Activated T-helper 1 cell treated with Interleukin-2 at 50 U/mL for 16 hours (primary cell): ENCODE results near the gene ATRNL1.
"Not testable (repeated sequence)": the region's sequence is repeated elsewhere in the genome, so short reads cannot be mapped to it uniquely, and the experiment has no call there.

Source experiments
- DNase-seq: peaks from one replicate; pipeline ENCODE4 v3.0.0-alpha.2; 2020; ENCODE audit warnings: low read depth

Gene ATRNL1

DNA sequence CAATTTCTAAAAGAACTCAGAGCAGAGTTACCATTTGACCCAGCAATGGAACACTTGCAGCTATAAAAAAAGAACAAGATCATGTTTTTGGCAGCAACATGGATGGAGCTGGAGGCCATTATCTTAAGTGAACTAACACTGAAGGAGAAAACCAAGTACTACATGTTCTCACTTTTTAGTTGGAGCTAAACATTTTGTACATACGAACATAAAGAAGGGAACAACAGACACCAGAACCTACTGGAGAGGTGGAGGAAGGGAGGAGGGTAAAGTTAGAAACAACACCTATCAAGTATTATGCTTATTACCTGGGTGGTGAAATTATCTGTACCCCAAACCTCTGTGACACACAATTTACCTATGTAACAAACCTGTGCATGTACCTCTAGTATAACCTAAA lies 329.5 kb downstream of the ATRNL1 start:
- no peak for DNase-seq

DNA sequence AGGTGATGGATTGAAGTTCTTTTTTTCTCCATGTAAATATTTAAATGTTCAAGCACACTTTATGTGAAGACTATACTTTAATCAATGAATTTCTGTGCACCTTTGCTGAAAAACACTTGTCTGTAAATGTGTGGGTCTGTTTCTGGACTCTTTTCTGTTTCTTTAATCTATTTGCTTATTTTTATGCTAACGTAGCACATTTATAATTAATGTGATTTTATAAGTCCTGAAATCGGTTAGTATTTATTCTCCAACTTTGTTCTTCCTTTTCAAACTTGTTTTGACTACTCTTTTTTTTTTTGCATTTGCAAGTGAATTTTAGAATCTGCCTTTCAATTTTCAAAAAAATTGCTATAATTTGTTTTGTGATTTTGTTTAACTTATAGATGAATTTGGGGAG lies 334.4 kb downstream of the ATRNL1 start:
- no peak for DNase-seq

DNA sequence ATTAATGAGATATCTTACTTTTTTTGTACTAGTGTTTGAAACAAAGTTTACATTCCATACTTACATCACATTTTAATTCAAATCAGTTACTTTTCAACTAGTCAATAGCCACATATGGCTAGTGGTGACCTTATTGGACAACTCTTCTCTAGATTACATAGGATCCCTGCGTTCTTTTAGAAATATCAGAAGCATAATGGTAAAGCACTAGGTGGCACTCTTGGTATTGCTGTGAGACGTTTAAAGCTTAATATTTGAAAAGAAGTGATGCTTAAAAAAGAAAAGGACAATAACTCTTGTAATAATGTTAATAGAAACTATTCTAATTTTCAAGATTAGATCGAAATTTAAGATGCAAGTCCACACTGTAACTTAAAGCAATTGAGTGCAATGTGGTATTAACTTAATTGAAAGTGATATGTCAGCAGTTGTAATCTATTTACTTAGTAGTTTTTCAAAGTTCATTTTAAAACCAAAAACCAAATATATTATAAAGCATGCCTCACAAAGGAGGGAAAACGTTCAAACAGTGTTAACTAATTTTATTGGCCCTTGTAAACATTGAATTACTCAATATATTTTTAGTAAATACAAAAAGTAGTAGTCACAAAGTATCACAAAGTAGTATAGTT lies 339.1 kb downstream of the ATRNL1 start:
- no peak for DNase-seq

DNA sequence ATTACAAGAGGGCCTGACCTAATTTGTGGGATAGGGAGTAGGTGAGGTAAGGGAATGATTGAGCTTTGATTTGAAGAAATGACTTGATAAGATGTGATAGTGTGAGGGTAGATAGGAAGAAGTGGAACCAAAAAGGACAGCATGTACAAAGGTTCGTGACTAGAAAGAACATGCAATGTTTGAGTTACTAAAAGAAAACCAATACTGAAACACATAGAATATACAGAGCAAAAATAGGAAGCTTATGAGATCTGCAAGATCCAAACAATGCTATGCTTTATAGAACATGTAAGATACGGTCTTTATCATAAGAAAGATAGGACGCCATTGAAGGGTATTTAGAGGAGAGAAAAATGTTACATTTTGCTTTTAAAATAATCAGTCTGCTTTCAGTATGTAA lies 343.8 kb downstream of the ATRNL1 start:
- no peak for DNase-seq

DNA sequence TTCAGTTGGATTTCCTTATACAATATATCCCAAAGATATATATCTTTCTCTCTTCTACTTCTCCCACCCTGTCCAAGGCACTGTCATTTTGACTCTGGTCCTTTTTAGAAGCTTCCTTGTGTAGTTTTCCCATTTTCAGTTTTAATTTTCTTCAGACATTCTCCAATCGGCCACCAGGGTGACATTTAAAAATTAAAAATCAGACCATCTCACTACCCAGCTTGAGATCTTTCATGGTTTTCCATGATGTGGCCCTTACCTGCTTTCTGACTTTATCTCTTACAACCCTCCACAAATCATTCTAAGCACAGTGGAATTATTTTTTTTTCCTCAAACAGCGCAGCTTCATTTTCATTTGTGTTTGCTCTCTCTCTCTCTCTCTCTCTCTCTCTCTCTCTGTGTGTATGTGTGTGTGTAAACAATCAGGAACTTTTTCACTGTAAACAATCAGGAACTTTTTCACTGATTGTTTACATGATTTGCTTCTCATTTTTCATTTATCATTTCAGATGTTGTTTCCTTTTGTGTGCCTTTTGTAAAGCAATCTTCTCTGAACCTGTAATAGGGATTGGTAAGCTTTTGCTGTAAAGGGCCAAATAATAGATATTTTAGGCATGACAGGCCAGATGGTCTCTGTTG lies 348.9 kb downstream of the ATRNL1 start:
- no peak for DNase-seq

DNA sequence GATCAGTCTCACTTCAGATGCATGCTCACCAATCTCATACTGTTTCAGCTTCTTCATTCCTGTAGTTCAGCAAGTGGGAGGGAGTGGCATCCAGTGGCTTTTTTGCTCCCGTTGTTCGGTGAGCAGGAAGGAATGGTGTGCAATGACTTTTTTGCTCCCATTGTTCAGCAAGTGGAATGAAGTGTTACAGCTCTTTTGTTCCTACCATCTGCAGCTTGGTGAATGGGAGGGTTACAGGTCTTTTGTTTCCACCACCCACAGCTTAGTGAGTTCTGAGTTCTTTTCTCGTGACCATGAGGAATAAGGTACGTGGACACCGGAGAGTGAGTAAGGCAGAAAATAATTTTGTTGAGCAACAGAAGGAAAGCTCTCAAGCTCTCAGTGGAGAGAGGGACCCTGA lies 363.6 kb downstream of the ATRNL1 start:
- DNase-seq, result no peak

DNA sequence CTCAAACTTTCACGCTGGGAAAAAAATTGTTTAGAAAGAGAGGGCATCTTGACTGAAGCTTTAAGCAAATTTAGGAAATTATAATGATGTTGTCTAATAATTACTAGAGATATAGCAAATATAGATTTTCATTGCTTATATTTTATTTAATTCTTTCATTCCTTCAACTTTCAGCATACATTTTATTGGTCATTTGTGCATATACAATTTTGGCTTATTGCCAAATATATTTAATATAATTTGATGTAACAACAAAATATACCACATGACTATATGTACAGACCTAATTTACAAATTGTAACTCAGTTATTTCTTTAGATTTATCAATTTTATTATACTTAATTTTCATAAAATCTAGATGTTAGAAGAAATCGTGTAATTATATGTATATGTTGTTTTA lies 390.1 kb downstream of the ATRNL1 start:
- DNase-seq, result no peak

DNA sequence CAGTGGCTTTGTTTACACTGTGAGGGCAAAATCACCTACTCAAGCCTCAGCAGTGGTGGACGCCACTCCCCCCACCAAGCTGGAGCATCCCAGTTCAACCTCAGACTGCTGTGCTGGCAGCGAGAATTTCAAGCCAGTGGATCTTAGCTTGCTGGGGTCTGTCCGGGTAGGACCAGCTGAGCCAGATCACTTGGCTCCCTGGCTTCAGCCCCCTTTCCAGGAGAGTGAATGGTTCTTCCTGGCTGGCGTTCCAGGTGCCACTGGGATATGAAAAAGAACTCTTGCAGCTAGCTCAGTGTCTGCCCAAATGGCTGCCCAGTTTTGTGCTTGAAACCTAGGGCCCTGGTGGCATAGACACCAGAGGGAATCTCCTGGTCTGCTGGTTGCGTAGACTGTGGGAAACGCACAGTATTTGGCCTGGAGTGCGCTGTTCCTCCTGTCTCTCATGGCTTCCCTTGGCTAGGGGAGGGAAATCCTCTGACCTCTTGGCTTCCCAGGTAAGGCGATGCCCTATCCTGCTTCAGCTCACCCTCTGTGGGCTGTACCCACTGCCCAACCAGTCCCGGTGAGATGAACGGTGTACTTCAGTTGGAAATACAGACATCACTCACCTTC lies 398.5 kb downstream of the ATRNL1 start:
- no peak for DNase-seq

DNA sequence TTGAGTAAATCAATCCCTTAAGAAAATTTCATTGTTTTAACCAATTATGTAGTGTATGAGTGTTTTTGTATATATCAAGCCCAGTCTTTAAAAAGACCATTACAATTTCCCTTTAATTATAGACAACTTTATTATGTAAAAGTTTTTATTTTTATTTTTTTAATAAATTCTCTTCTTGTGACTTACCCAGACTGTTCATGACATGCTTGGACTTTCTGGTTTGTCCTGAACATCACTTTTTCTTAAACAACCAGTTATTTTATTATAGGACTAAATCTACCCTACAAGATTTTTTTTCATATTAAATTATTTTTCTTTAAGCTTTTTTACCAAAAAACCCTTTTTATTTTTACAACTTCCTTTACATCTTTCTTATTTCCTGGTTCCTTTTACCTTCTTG lies 410.4 kb downstream of the ATRNL1 start:
- no peak for DNase-seq

DNA sequence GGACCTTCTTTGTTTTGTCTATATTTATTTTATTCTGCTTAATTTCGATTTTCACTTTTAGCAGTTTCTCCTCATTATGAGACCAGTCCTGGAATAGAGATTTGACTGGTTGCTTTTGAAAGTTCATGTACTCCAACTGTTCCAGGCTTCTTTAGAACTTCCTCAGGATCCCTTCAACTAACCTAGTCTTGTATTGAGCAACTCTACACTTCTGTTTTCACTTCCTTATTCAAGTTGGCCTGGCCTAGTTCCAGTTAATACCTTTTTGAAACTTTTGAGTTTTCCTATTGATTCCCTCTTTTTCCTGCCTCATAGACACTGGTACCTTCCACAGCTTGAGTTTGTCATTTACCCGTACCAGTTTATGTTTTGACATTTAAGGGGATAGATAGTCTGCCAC lies 421.7 kb downstream of the ATRNL1 start:
- no peak for DNase-seq

DNA sequence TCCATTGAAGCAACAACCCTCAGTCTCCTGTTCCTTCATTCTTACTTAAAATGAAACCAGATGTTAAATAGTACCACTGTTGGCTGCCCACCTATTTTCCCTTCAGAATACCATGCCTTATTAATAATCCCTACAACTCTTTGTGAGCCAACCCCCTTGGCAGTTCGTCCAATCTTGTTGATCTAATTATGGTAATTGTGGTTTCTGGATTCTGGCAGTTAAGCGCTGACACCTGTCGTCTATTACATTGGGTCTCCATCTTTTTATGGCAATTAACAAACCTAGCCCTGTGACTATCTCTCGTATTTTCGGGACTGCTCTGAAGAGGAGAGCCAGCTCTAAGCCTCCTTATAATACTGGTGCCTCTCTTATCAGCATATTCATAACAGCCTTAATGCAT lies 432.0 kb downstream of the ATRNL1 start:
- DNase-seq, result no peak

DNA sequence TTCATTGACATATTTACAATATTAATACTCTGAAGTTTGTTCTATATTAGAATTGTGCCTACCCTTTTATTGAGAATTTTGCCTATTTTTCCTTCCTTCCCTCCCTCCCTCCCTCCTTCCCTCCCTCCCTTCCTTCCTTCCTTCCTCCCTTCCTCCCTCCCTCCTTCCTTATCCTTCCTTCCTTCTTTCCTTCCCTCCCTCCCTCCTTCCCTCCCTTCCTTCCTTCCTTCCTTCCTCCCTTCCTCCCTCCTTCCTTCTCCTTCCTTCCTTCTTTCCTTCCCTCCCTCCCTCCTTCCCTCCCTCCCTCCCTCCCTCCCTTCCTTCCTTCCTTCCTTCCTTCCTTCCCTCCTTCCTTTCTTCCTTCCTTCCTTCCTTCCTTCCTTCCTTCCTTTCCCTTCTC lies 434.5 kb downstream of the ATRNL1 start:
- not testable (repeated sequence) for DNase-seq

DNA sequence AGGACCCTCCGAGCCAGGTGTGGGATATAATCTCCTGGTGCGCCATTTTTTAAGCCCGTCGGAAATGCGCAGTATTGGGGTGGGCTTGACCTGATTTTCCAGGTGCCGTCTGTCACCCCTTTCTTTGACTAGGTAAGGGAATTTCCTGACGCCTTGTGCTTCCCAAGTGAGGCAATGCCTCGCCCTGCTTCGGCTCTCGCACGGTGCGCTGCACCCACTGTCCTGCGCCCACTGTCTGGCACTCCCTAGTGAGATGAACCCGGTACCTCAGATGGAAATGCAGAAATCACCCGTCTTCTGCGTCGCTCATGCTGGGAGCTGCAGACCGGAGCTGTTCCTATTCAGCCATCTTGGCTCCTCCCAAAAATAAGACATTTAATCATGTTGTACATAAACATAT lies 443.2 kb downstream of the ATRNL1 start:
- not testable (repeated sequence) for DNase-seq

DNA sequence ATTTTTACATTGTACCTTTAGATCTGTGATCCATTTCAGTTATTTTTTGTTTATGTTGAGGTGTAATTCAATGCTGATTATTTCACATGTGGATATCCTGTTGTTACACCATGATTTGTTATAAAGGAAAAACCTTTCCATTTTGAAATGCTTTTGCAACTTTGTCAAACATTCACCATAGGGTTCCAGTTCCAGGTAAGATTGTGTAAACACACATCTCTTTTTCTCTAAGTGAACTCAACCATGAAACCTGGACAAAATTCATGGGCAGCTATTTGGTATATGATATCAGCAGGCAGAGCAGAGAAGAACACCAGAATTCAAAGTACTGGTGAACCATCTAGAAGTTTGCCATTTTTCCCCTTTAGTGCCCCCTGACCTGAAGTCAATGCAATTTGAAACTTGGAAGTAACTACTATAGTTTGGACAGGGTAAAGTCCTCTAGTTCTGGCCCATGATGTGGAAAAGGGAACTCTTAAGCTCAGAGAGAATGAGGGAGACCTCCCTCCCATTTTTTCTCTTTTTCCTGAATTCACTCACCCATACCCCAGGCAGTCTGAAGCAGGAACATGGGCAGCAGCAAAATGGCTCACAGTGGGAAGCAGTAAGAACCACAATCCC lies 446.1 kb downstream of the ATRNL1 start:
- DNase-seq, result no peak

DNA sequence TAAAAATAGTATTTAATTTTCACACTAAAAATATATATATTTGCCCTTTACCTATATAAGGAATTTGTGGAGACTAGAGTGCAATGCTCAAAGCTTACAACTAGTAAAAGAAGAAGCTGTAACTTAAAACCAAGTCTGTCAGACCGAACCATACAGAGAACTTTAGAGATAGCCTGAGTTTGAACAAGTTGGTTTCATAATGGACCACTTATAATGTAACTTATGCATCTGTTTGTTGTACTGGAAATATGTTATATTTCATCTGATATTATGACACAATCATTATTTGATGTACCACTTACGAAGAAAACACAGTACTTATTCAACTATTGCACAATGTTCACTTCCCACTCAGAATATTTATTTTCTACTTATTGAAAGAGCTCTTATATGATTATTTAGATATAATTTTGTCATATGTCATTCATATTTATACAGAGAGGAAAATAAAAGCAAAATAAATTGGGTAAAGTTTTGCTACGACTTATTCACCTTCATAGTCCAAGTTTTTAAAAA lies 462.8 kb downstream of the ATRNL1 start:
- no peak for DNase-seq

DNA sequence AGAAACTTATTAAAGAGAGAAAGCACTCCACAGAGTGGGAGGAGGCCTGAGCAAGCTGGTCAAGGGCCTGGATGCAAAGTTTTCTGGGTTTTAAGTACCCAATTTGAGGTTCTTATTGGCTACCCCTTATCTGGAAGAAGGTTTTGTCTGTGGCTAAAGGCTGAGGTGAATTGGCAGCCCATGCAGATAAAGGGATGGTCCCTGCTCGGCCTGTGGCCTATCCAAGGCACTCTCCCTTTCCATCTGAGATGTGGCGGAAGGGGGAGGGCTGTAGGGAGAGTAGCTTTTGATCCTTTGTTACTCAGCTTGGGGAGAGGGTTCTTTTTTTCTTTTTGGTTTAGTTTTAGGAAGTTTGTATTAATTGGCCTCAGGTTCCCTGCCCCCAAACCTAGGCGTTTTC lies 465.1 kb downstream of the ATRNL1 start:
- DNase-seq, result no peak

DNA sequence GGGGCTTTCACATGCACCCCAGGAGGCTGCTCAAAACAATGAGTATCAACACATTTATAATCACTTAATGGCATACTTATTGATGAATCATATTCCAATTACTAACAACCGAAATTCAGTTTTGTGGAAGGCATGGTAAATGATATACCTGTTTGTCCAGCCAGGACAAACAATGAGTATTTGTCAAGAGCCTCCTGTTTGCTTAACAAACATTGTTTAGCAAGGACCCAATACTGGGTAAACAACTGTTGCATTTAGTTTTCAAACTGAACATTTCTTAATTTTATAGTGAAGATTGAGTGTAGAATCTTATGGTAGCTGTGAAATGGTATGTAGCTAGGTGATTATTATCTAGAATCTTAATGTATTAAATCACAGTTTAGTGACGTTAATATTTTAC lies 473.7 kb downstream of the ATRNL1 start:
- no peak for DNase-seq

DNA sequence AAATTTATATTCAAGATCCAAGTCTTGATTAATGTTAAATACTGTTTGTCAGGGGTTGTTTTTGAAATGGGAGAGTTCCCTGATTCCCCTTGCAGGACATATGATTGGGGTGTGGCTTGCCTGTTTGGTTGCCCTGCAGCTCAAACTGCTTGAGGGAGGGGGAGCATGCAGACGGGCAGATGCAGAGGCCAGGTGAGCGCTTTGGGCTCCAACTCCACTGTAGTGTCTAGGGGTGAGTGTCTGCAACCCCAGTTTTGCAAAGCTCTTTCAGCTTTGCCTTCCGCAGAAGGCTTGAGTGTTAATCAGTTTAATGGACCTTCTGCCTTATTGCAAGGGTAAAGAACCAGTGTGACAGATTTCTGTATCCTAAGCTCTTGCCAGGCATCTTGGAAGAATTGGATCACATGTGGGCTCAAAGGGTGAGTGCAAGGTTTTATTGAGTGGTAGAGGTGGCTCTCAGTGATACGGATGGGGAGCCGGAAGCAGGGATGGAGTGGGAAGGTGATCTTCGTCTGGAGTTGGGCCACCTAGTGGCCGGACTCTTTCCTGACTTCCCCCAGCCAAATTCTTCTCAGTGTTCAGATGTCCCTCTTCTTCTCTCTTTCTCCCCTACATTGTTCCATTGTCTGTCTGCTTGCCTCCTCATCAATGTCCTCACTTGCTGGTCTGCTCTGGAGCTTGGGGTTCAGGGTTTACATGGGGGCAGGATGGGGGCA lies 479.7 kb downstream of the ATRNL1 start:
- no peak for DNase-seq

DNA sequence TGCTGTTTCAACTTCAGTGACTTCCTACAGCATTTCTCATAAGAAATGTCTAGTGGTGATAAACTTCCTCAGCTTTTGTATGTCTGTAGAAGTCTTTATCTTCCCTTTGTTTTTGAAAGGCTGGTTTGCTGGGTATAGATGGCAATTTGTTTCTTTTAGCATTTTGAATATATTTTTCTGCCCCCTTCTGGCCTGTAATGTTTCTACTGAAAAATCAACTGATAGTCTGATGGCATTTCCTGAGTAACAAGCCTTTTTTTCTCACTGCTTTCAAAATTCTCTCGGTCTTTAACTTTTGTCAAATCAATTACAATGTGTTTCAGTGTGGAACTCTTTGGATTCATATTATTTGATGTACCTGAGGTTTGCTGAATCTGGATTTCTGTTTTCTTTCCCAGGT lies 487.1 kb downstream of the ATRNL1 start:
- DNase-seq, result no peak

DNA sequence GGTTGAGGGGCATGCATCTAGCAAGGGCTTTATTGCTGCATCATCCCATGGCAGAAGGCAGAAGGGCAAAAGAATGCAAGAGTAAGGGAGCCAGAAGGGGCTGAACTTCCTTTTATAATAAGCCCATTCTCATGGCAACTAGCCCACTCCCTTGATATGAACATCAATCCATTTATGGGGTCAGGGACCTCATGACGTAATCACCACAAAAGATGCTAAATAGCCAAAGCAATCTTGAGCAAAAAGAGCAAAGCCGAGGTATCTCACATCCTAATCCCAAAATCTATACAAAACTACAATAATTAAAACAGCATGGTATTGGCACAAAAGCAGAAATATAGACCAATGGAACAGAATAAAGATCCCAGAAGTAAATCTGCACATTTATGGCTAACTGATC lies 499.9 kb downstream of the ATRNL1 start:
- no peak for DNase-seq

DNA sequence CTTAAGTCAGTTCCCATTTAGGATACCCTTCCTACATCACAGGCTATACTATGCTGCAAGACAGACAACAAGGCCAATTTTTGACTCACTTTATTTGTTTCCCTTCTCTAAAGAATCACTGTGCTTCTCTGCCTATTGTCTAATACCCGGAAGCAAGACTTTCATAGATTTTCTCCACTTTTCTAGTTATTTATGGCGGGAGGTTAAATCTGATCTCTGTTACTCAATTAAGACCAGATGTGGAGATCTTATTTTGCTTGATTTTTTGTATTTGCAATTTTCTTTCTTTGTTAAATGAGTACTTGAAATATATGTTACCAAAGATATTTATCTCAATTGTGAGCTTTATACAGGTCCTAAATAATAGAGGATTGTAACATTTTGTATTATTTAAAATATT lies 511.5 kb downstream of the ATRNL1 start:
- no peak for DNase-seq

DNA sequence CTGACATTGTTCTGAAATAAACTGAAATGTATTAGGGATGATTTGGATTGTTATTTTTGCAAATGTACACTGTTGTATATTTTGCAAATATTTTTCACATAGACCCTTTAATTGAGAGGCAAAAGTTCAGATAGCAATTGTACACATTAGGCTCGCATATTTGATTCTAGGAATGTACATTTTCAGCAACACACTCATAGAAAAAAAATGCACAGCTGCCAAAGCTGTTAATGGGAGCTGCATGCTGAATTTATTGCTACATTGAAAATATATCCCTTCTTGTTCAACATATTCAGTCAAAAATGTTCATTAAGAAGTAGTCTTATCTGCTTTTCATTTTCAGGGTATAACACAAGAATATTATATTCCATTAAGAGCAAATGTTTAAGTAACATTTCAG lies 512.9 kb downstream of the ATRNL1 start:
- no peak for DNase-seq

DNA sequence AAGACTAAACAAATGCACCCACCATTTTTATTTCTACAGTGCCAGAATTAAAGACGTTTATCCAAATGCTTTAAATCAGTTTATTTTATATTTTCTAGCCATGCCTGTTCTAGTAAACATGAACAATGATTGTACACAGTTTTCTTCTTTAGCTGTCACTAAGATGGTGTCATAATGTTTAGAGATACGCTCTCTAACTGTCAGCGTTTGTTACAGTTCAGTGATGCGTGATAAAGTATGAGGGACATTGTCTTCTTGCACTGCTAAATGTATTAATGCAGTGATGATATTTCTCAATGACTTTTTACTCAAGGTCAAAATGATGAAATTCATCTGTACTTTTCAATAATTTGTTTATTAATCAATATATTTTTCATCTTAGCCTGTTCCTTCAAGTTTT lies 513.6 kb downstream of the ATRNL1 start:
- no peak for DNase-seq
